Activated naive CD4-positive, alpha-beta T cell treated with Interleukin-2 at 50 U/mL for 16 hours (primary cell): ENCODE results near the gene TOX4.

ENCODE experiments used
- DNase-seq: peaks from one replicate; pipeline ENCODE4 v3.0.0-alpha.2; 2020

The TOX4 gene

DNA sequence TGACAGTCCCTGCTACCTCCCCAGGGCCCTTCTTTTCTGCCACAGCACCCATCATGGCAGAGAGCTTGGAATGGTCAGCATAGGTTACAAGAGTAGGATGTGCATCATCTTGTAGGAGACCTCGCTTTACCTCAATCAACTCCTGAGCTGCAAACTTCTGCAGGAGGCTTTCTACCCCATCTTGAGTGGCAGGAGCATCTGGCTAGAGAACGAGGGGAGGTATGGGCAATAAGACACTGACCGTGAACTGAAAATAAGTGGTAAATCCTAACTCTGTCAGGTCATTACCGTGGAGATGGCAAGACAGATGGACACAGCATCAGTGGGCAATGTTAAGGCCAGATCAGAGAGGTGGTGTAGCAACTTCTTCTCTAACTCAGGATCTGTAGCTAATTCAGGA is 26.4 kb downstream of the TOX4 start:
- DNase-seq, result no peak

DNA sequence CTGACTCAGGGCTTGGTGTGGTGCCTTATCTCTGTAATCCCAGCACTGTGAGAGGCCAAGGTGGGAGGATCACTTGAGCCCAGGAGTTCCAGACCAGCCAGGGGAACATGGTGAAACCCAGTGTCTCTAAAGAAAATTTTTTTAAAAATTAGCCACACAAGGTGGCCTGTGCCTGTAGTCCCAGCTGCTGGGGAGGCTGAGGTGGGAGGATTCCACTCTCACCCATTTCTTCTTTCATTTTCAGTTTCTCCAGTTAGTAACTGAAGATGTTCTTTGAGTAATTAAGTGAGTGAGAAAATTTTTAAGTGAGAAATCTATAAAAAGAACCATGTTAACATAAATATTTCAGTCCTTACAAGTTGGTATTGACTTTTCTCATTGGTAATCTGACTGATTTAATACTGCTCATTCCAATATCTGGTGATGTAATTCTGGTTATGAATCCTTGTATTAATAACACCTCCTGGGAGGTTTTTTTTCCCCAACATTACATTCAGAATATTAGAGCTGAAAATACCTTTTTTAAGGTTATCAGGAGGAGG is 28.1 kb downstream of the TOX4 start:
- peak; percentile 36 for DNase-seq

DNA sequence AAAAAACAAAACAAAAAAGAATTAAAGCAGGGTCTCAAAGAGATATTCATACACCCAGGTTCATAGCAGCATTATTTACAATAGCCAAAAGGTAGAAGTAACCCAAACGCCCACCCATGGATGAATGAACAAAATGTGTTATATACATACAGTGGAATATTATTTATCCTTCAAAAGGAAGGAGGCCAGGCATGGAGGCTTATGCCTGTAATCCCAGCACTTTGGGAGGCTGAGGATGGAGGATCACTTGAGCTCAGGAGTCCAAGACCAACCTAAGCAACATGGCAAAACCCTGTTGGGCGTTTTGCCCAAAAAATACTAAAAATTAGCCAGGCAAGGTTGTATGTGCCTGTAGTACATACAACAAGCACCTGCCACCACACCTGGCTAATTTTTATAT is 29.6 kb downstream of the TOX4 start:
- DNase-seq, result no peak

DNA sequence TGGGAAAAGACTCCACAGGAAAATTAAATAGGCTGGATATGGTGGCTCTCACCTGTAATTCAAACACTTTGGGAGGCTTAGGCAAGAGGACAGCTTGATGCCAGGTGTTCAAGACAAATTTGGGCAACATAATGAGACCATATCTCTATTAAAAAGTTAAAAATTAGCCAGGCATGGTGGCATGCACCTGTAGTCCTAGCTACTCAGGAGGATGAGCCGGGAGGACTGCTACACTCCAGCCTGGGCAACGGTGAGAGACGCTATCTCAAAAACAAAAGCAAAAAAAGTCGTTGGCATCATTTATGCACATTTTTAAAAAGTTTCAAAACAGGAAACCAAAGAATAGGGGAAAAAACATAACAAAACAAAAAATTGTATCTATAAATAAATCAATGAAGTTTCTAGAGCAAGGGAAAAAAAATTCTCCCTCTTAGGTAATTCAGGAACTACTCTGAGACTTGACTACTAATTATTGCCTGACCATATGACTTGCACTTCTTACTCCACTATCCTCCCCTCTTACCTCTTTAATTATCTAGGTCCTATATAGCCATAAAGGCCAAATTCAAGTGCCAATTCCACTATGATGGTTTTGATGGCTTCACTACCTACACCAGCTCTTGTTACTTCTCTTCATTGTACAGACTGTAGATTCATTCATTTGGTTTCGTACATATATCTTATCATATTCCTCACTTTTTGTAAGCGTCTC is 32.6 kb downstream of the TOX4 start:
- no peak for DNase-seq

DNA sequence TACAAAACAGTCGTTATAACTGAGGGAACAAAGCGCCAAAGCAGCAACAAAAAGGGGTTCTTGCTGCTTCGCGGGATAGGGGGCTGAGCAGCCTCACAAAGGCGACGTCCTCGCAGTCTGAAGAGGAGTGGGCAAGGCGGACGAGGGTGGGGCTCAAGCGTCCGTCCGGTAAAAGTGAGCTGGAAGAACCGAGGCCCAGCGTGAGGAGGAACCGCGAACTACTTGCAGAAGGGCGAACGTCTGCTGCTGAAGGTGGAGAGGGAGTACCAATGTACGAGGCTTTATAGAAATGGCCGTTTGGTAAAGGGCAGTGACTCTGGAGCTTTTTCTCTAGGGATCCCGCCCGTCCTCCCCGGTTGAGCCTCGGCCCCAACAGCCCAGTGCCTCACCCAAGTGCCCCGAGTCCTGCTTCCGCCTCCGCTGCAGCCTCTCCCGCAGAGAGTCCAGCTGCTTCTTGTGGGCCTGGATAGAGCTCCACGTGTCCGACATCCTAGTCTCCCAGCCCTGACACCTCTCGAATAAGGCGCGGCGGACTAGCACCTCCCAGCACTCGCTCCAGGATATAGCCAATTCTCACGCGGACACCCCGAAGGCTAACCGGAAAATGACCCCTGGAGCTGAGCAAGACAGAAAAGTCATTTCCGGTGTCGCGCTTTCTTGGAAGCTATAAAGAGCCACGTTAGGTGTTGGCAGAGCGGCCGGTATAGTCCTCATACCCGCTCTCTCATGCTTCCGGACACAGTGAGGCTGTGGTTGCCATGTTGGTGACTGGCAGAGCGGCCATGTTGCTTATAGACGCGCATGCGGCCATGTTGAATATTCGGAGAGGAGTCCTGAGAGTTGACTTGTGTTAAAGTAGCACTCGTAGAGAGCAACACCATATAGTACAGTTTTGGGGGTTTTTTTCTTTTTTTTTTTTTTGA is 34.0 kb downstream of the TOX4 start, which contains the start of gene METTL3:
METTL3 (minus strand) TSS at position 606 of the 923 bp plus-strand sequence; CDS start at position 489, 117 bp downstream.
- peak; percentile 95 for DNase-seq

DNA sequence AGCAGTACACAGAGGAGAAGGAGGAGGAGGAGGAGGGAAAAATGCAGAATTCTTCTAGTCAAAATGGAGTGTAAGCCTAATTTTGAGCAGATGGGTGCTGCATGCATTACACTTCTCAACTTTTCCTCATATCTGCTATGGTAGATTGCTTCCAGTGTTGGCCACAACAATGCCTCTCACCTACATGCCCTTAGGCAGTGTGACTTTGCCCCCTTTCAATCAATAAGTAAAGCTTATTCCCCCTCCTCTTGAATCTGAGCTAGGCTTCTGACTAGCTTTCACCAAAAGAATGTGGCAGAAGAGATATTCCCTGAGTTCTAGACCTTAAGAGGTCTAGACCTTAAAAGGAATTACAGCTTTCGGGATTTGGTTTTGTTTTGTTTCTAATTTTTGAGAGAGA is 37.3 kb downstream of the TOX4 start:
- DNase-seq, result no peak

DNA sequence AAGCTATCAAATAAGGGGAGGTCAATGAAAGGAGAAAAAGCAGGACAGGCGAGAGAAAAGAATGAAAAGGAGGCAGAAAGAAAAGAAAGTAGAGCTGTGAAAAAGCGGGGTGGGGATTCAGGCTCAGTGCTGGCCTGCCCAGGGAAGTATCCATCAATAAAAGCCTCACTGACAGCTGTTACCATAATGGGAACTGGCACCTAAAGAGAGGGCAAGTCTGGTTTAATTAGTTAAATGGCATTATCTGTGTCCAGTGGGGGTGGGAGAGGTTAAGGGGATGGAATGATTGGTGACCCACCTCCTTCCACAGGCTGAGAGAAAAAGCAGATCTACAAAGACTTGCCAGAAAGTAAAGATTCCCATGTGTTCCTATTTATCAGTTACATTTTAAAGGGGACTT is 41.7 kb downstream of the TOX4 start:
- DNase-seq, result no peak

DNA sequence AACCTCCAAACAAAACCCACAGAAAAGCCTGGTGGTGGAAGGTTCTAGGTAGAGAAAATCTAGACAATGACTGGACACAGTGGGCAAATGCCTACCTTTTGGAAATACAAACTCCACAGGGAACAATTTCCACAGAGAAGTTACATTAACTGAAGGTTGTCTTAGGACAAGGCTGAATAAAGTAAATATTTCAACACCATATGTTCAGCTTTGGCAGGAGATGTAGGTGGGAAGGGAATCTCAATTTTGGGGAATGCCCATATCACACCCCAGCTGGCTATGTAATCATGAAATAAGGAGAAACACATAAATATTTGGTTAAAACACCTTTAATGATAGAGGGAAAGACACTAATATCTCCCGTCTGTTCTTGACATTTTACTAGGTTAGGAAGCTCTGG is 43.8 kb downstream of the TOX4 start:
- DNase-seq, result no peak

DNA sequence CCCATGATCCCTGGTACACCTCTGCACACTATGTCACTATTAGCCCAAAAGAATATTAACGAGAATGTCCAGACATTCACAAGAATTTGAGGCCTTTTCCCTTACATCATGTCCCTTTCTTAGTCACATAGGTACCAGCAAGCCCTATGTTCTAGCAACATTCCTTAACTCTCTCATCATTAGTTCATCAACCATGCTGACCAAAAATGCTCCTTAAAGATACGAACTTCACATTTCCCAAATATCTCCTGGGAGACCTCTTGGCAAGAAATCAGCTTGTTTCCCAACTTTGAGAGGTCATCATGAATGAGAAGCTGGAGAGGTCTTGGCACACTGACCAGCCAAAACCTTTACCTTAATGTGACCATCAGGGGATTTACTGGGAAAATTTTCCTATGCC is 44.5 kb downstream of the TOX4 start:
- DNase-seq, result no peak

DNA sequence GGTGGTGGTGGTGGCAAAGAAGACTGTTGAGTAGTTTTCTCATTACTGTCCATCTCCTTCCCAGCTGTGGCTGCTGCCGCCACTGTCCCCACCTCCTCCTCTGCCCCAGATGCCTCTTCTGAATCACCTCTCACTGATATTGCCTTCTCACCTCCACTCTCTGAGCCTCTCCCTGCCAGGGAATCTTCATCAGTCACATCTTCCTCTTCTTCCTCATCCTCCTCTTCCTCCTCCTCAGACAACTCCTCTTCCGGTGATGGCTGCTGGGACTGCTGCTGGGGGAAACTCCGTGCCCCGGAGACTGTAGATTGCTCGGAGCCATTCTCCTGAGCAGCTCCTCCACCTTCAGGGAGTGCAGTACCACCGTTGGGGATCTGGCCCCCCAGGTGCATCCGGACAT is 46.2 kb downstream of the TOX4 start:
- no peak for DNase-seq

DNA sequence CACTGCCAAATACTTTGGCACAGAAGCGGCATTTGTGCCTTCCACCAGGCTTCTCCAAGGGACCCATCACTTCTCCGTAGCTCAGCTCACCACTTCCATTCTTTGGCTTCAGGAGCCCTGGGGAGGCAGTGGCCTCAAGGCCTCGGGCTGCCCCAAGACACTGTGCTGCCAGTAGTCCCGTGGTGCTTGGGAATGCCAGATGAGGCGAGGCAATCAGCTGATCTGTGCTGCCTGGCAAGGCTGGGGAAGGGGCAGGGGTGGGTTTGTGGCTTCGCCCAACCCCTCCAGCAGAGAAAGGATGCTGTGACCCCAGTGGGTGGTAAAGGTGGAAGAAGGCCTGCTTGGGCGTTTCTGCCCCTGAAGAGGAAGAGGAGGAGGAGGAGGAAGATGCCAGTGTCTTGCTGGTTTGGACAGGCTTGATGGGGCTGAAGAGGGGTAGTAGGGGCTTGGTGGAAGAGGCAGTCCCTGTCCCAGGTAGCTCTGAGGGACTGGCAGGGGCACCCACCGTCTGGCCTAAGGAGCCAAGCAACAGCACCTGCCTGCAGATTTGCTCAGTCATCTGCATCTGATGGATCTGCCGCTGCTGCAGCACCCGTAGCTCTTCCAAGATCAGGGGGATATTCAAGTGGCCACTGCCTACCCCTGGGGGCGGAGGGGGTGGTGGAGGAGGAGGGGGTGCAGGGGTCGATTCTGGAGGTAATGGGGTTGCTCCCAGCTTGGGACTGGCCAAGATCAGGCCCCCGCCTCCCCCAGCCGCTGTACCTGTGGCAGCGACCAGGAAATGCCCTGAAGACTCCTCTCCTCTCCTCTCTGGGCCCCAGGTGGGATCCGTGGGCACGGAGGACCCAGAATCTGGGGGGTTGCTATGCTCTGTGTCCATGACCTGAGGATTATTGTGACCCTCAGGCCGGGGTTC is 47.8 kb downstream of the TOX4 start:
- DNase-seq, result no peak

DNA sequence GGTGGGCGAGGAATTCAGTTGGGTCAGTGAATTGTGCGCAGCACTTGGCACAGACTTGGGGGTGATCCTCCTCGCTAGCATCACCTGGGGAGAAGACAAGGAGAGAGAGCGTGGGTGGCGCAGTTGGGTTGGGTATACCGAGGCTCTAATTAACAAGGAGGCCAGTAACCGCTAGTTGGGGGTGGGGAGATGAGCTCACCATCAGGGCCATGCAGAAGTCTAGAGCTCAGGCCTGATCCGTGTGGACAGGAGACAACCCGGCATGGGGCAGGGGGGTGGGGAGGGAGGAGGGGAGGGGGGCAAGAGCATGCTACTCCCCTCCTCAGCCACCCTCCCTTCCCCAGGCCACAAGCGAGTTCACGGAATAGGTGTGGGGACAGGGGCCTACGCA is 48.6 kb downstream of the TOX4 start:
- DNase-seq, result no peak

DNA sequence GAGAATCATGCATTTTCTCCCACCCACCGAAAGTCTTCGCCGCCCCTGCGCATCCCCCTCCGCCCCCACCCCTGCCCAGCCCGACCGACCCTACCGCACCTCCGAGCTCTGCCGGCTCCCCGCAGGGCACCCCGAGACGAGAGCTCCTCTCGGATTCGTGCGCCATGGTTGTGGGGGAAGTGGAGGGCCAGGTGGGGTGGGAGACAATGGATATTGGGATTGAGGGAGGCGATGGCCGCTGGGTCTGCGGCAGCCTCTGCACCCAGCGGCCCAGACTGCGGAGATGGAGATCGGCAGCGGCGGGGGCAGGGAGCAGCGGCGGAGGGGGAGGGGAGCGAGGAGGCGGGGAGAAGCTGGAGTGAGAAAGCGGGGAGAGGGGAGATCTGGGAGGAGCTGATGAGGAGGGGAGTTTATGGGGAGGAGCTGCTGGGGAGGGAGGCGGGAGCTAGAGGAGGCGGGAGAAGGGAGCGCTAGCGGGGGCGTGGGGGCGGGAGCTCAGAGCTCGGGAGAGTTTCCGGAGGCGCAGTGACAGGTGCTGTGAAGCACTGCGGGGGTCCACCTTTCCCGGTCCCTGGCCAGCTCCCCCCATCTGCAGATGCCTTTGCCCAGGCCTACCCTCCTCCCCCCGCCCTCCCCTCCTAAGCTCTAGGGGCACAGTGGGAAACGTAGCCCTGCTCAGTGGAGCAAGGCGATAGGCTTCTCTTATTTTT is 49.1 kb downstream of the TOX4 start, which contains the start of gene SALL2:
SALL2 (minus strand) TSS at position 385 of the 710 bp plus-strand sequence; CDS start at position 166, 219 bp downstream.
- DNase-seq, result peak; percentile 69

DNA sequence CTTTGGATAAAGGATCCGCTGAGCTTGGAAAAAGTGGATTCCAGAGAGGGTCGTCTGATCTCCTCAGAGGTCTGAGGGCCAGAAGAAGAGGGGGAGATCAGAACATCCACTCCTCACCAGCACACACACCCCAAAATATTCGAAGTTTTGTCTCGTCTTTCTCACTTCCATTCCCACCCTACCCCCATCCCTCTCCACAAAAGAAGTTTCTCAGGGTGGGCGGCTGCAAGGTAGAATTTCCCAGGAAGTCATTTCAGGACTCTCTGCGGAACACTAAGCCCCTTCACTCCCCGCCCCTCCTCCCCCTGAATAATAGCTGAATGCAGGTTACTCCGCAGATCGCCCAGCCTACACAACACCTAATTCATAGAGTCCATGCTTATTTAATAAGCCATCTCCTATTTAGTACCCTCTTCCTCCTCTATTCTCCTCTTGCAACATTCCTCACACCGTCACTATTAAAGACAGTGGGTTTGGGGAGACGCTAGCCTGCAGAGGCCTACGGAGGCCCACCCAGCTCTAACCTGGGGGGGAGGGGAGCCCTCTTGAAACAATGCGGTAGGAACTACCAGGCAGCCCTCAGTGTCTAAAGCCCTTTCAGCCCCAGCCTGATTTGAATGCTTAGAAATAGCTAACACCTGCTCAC is 49.8 kb downstream of the TOX4 start:
- DNase-seq, result no peak

DNA sequence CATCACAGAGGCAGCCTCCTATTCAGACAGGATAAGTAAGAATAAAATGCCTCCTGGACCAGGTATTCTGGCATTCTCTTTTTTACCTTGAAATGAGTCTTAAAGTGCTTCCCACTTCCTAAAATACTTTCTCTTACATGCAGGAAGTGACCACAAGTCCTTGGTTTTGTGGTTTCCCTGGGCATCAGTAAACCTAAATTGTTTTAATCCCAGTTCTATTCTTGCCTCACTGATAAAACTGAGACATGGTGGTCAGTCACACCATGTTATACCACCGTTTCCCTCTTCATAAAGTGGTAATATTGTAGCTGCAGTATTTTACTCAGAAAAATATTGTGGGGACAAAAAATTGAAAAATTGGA is 50.3 kb downstream of the TOX4 start:
- DNase-seq, result no peak

DNA sequence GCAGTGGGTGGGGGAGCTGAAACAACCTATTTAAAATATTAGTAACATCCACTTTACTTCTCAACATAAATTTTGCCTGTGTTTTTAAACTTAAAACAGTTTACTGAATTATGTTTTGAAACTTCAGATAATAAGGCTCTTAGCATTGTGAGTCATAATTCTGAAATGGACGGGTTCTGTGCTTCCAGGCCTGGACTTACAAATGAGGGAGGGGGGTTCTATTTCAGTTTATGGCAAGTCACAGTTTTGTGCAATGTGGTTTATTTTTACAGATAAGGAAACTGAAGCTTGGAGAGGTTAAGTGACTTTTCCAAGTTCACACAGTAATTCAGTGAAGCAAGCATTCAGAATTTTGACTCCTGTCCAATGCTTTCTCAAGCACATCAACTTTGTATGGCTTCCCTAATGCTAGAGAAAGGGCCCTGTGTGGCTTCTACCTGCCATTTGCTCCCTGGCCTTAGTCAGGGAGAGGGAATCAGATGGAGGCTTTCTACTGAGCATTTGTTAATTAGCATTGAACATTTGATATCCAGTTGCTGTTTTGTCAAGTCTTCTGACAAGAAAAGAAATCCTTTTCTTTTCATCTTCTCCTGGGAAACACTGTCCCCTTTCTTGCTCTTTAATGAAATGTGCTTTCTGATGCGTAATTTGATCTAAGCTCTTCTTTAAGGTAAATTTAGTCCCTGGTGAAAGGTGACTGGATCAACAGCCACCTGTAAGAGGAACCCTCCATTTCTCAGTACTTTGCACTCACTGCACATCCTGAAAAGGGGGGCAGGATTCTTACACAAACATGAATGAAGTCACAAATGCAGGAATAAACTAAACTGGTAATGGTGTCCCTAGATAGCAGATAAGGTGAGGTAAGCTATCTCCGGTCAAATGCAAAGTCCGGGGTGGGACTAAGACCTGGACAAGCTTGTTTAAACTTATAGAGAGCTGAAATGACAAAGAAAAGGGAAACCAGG is 51.7 kb downstream of the TOX4 start:
- no peak for DNase-seq

DNA sequence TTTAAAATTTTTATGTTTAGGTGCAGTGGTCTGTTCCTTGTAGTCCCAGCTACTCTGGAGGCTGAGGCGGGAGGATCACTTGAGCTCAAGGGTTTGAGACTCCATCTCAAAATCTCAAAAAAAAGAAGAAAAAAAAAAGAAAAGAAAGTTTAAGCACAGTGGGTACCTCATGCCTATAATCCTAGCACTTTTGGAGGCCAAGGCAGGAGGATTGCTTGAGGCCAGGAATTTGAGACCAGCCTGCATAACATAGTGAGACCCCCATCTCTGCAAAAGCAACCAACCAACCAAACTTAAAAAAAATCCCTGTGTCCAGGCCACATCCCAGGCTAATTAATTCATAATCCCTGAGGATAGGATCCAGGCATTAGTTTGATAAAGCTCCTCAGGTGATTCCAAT is 52.5 kb downstream of the TOX4 start:
- DNase-seq, result no peak

DNA sequence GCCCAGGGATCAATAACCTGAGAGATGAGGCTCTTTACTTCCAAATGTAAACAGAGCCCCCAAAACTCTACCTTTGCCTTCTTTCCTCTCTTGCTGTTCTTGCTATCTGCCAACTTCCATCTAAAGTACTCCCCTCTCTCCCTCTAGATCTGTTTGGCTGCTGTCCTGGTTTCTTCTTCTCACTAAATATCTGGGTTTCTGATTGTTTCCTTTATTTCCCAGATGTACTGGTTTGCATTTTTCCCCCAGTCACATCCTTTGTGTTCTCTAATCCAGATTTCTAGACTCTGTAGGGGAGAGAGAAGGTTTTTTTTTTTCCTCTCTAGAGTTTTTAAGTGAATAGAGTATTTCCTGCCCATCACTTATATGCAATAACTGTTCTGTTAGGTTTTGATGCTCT is 56.3 kb downstream of the TOX4 start:
- DNase-seq, result no peak

DNA sequence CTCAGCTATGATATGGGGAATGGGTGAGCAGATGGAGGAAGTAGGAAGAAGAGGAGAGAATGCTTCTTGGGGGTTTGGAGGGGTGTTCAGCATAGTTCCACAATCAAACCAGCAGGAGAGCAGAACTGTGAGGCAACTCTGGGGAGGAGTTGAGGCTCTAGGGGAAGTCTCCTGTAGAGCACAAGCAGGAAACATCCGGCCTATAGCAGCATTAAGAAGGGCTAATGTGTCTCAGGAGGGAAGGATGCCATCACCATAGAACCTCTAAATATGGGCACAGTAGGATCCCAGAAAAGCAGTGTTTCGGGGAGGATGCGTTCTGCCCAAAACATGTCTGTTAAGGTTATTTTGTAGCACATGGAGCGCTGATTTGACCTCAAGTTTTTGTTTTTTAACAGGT is 57.6 kb downstream of the TOX4 start:
- DNase-seq, result no peak
